Stimulated activated effector memory CD8-positive, alpha-beta T cell treated with anti-CD3 and anti-CD28 coated beads, Interleukin-12 subunit alpha, Interleukin-12 subunit beta, amount 100 ng/mL, for 72 hours (primary cell): ENCODE results near the gene CEBPB.

ENCODE experiments used
- ATAC-seq: fragments of 150-1000 bp; cut with Tn5 transposase; 2 replicates; pipeline ENCODE4 v1.10.0; 2021
- DNase-seq, 2 donors: peaks; one replicate each; pipeline ENCODE4 v3.0.0; 2021 to 2022; ENCODE audit warnings: low spot score in 2 of 2
- H3K27ac Mint-ChIP-seq: one replicate; pipeline ENCODE4 v1.8.0; 2022; ENCODE audit warnings: mild to moderate bottlenecking, mixed read lengths
- H3K36me3 Mint-ChIP-seq: one replicate; pipeline ENCODE4 v1.8.0; 2022; ENCODE audit warnings: mild to moderate bottlenecking, mixed read lengths
- H3K4me1 Mint-ChIP-seq: one replicate; pipeline ENCODE4 v1.8.0; 2022; ENCODE audit warnings: mixed read lengths
- H3K4me3 Mint-ChIP-seq: one replicate; pipeline ENCODE4 v1.8.0; 2022; ENCODE audit warnings: mild to moderate bottlenecking, mixed read lengths
- H3K9me3 Mint-ChIP-seq: one replicate; pipeline ENCODE4 v1.8.0; 2022; ENCODE audit warnings: mixed read lengths

The CEBPB gene

DNA sequence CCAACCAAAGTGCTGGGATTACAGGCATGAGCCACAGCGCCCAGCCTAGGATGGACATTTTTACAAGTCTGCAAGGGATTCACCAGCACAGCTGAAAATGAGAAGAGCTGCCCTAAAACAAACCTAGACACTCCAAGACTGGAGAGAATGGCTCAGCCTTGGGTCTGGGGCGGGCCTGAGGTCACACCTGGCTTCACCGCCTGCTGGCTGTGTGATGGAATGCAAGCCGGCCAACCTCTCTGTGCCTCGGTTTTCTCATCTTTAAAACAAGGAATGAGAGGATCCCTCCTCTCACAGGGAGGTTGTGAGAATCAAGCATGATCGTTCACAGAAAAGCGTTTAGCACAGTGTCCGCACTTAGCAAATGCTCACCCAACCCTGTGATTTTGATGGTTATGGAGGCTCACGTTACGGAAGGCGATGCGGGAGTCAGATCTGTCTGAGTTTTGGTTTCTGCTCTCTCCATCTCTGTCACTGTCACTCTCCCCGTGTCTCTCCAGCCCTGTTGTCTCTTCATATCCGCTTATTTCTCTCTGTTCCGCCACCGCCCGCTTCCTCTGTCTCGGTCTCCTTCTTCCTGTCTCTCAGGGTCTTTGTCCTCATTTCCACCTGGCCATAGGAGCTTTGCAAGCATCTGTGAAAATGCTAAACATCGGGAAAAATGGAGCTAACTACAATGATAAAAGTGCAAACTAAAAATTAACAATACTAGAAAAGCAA is 47.6 kb downstream of the CEBPB start:
- no peak overlapping the region for H3K27ac Mint-ChIP-seq
- DNase-seq: no peak
- no peaks in the 10 kb centered on the region for H3K9me3 Mint-ChIP-seq
- no peak for ATAC-seq
- no peaks in the 10 kb centered on the region for H3K36me3 Mint-ChIP-seq
- H3K4me3 Mint-ChIP-seq: no peak overlapping the region
- H3K4me1 Mint-ChIP-seq: no peaks in the 10 kb centered on the region

DNA sequence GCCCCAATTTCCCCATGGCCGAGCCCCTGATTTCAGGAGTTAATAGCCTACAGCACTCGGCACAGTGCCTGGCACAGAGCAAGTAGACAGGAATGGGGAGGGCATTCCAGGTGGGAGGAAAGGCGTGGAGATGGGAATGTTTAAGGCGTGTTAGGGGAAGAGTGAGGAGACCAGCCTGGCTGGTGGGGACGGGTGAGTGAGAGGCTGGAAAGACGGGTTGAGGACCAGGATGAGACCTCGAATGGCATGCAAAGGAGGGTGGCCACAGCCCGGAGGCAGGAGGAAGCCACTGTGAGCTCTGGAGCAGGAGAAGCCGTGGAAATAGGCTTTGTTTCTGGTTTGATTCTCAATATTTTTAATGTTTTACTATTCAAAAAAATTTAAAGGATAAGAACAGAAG is 49.5 kb downstream of the CEBPB start:
- Mint-ChIP-seq H3K9me3 (no peaks in the 10 kb centered on the region), H3K4me1 (no peaks in the 10 kb centered on the region), H3K36me3 (no peaks in the 10 kb centered on the region), H3K27ac (no peak overlapping the region), H3K4me3 (no peak overlapping the region)
- DNase-seq (no peak), ATAC-seq (no peak)

DNA sequence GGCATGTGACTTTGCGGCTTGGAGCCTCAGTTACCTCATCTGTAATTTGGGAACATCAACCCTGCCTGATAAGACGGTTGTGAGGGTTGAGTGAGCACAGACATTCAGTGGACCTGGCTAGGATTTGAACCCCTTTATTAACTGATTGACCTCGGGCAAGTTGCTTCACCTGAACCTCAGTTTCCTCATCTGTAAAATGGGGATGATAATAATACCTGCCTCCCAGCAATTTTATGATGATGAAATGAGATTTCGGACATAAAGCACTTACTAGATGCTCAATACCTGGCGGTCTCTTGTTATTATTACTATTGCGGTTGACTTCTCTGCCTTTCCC is 51.5 kb downstream of the CEBPB start:
- Mint-ChIP-seq H3K4me1 (no peaks in the 10 kb centered on the region), H3K4me3 (no peak overlapping the region), H3K9me3 (no peaks in the 10 kb centered on the region), H3K27ac (no peak overlapping the region), H3K36me3 (no peaks in the 10 kb centered on the region)
- DNase-seq: no peak
- no peak for ATAC-seq
